Kidney glomerular epithelial cell (primary cell): ENCODE measurements around the gene ARFIP2.

Source experiments
- DNase-seq: peaks from one replicate; lab custom pipeline; 2025; lab: John Stamatoyannopoulos, UW

ARFIP2 gene

GRCh38 chr11:6443269-6444003 is 37.7 kb downstream of the ARFIP2 start:
- DNase-seq: no peak

GRCh38 chr11:6442441-6442840 is 38.7 kb downstream of the ARFIP2 start:
- no peak for DNase-seq

- no peak for DNase-seq
Measured at GRCh38 chr11:6440906-6441358, 40.2 kb downstream of the ARFIP2 start, which contains the start of gene HPX. Gene HPX (minus strand): TSS chr11:6440987. CDS start chr11:6440963, 24 bp downstream.

- no peak for DNase-seq
Measured at GRCh38 chr11:6438979-6439571, 42.1 kb downstream of the ARFIP2 start.

- no peak for DNase-seq
Measured at GRCh38 chr11:6437993-6438392, 43.1 kb downstream of the ARFIP2 start.

- no peak for DNase-seq
Measured at GRCh38 chr11:6437423-6437822, 43.7 kb downstream of the ARFIP2 start.

- no peak for DNase-seq
Measured at GRCh38 chr11:6433998-6434660, 47.0 kb downstream of the ARFIP2 start.

GRCh38 chr11:6431861-6432260 is 49.3 kb downstream of the ARFIP2 start:
- peak; percentile 68 for DNase-seq

GRCh38 chr11:6427516-6427915 is 53.6 kb downstream of the ARFIP2 start:
- no peak for DNase-seq
